Neuronal stem cell (in vitro differentiated cells): Measurements from ENCODE around the gene BPIFB2.

Source experiments
- DNase-seq: peaks from one replicate; pipeline ENCODE4 v3.0.0-alpha.2; 2013; ENCODE audit warnings: low spot score
- H2AFZ ChIP-seq: one replicate; pipeline ENCODE4 v1.6.1; 2013; ENCODE audit warnings: mild to moderate bottlenecking, low read length, inconsistent platforms
- H2AK5ac ChIP-seq: 2 replicates; pipeline ENCODE4 v1.6.1; 2013; ENCODE audit warnings: low read depth, mild to moderate bottlenecking, inconsistent platforms, low read length, moderate library complexity, mixed read lengths
- H2BK120ac ChIP-seq: 2 replicates; pipeline ENCODE4 v1.6.1; 2013; ENCODE audit warnings: low read depth, mild to moderate bottlenecking, inconsistent platforms, low read length, moderate library complexity, mixed read lengths
- H2BK12ac ChIP-seq: one replicate; pipeline ENCODE4 v1.6.1; 2013; ENCODE audit warnings: low read length, inconsistent platforms
- H2BK15ac ChIP-seq: 2 replicates; pipeline ENCODE4 v1.6.1; 2013; ENCODE audit warnings: mild to moderate bottlenecking, low read length, inconsistent platforms, mixed read lengths
- H2BK5ac ChIP-seq: one replicate; pipeline ENCODE4 v1.6.1; 2013; ENCODE audit warnings: inconsistent platforms, mild to moderate bottlenecking, low read length, moderate library complexity
- H3K14ac ChIP-seq: one replicate; pipeline ENCODE4 v1.6.1; 2013; ENCODE audit warnings: low read length, inconsistent platforms
- H3K18ac ChIP-seq: 2 replicates; pipeline ENCODE4 v1.6.1; 2013; ENCODE audit warnings: low read length, inconsistent platforms
- H3K23ac ChIP-seq: 2 replicates; pipeline ENCODE4 v1.6.1; 2013; ENCODE audit warnings: low read depth, mild to moderate bottlenecking, mixed read lengths, low read length, inconsistent platforms; ENCODE audit not compliant: poor library complexity
- H3K27ac ChIP-seq: replicated peaks from 3 replicates; pipeline ENCODE4 v1.5.1; 2013; ENCODE audit warnings: low read length, inconsistent platforms
- H3K27me3 ChIP-seq, 3 experiments: 2 replicates each; pipeline ENCODE4 v1.6.1; 2013; ENCODE audit warnings: low read length in 3 of 3, mild to moderate bottlenecking in 2 of 3, inconsistent platforms in 1 of 3, low read depth in 1 of 3, mixed read lengths in 1 of 3, moderate library complexity in 1 of 3; ENCODE audit not compliant: control insufficient read depth in 3 of 3, insufficient read depth in 3 of 3
- H3K36me3 ChIP-seq, 2 donors: replicated peaks in 1 of 2; 2 replicates each; pipeline ENCODE4 v1.6.1; 2013; ENCODE audit warnings: low read length in 2 of 2; ENCODE audit not compliant: control insufficient read depth in 2 of 2, insufficient read depth in 2 of 2
- H3K4ac ChIP-seq: 2 replicates; pipeline ENCODE4 v1.6.1; 2013; ENCODE audit warnings: inconsistent platforms, mild to moderate bottlenecking, low read length, moderate library complexity
- H3K4me1 ChIP-seq, 2 donors: 1 replicate in 1 of 2; 2 replicates in 1 of 2; pipeline ENCODE4 v1.6.1; 2013; ENCODE audit warnings: low read length in 2 of 2, low read depth in 1 of 2; ENCODE audit not compliant: control insufficient read depth in 2 of 2, insufficient read depth in 1 of 2
- H3K4me2 ChIP-seq: one replicate; pipeline ENCODE4 v1.6.1; 2013; ENCODE audit warnings: mild to moderate bottlenecking, low read length, inconsistent platforms; ENCODE audit not compliant: insufficient read depth, poor library complexity, severe bottlenecking
- H3K4me3 ChIP-seq, 2 donors: 2 replicates each; pipeline ENCODE4 v1.5.1; 2013; ENCODE audit warnings: low read length in 2 of 2, mild to moderate bottlenecking in 2 of 2, inconsistent platforms in 1 of 2, moderate library complexity in 1 of 2
- H3K79me1 ChIP-seq: one replicate; pipeline ENCODE4 v1.6.1; 2013; ENCODE audit warnings: low read depth, mild to moderate bottlenecking, inconsistent platforms, low read length, moderate library complexity
- H3K9ac ChIP-seq: one replicate; pipeline ENCODE4 v1.6.1; 2013; ENCODE audit warnings: mild to moderate bottlenecking, low read depth, low read length, inconsistent platforms; ENCODE audit not compliant: poor library complexity
- H3K9me3 ChIP-seq, 2 donors: replicated peaks in 1 of 2; 2 replicates each; pipeline versions ENCODE3 to v1.6.1; 2013; ENCODE audit warnings: low read length in 2 of 2, mild to moderate bottlenecking in 2 of 2, inconsistent platforms in 1 of 2, low read depth in 1 of 2, mixed read lengths in 1 of 2, moderate library complexity in 1 of 2; ENCODE audit not compliant: control insufficient read depth in 2 of 2, insufficient read depth in 1 of 2
- H4K8ac ChIP-seq: one replicate; pipeline ENCODE4 v1.6.1; 2013; ENCODE audit warnings: low read depth, mild to moderate bottlenecking, inconsistent platforms, low read length, moderate library complexity
- H4K91ac ChIP-seq: one replicate; pipeline ENCODE4 v1.6.1; 2013; ENCODE audit warnings: low read length, low read depth, mild to moderate bottlenecking, inconsistent platforms; ENCODE audit not compliant: poor library complexity
- WGBS, 2 donors: extraction: QIAGEN DNeasy Blood & Tissue Kit; methylation state at CpG; one replicate each; pipeline ENCODE4 v1.1.7; 2013; ENCODE audit warnings: missing lambda C conversion rate in 2 of 2, mixed read lengths in 1 of 2; ENCODE audit not compliant: insufficient read length in 2 of 2, insufficient replicate concordance in 1 of 2; ENCODE audit errors: extremely low coverage in 2 of 2; 5-methylcytosine and 5-hydroxymethylcytosine counted together

The BPIFB2 gene

DNA sequence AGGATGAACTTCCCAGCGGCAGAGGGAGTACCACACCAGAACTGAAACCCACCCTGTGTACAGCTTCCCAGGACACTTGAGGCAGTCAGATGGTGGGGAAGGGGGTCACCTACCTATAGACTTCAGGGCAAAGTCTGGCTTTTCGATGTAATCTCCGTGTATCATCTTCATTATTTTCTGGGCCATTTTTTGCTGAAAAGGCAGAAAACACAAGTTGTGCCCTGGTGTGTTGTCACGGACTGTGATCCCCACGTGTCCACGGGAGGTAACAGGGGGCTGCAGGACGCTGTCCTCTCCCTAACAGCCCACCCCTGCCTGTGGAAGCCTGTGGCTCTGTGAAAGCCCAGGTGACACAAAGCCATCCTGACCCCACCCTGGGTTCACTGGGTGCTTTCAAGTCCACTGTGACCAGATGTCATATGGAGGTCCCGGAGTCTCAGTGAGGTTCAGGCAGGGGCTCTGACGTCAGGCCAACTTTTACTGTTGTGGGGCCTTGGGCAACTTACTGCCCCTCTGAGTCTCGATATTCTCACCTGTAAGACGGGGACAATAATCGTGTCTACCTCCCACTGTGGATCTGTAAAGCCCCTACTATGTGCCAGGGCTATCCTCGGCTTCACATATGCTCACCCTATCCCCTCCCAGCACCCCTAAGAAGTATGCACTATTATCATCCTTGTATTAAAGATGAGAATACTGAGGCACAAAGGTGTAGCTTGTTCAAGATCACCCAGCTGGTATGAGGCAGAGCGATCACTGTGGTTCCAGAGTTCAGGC lies 17.8 kb upstream of the BPIFB2 start:
- Histone ChIP-seq H2BK15ac (no peak overlapping the region), H2BK120ac (no peak overlapping the region), H3K27ac (no peak overlapping the region), H3K9me3 (no peaks in the 10 kb centered on the region), H3K36me3 (no peaks in the 10 kb centered on the region), H3K4me3 (no peak overlapping the region), H3K14ac (no peak overlapping the region), H3K27me3 (peaks cover 0 to 7% (median 0%) of the 10 kb centered on the region in 3 experiments), H4K91ac (no peak overlapping the region), H3K9ac (no peak overlapping the region), H3K4ac (no peak overlapping the region), H2BK12ac (no peak overlapping the region), H3K4me2 (no peak overlapping the region), H3K4me1 (peaks cover 0 to 5% of the 10 kb centered on the region in 2 donors), H3K79me1 (no peaks in the 10 kb centered on the region), H3K18ac (no peak overlapping the region), H2AK5ac (peak overlapping the region; percentile 32), H3K23ac (no peak overlapping the region), H2AFZ (no peak overlapping the region), H2BK5ac (no peak overlapping the region), H4K8ac (no peak overlapping the region)
- no CpG with 5 or more reads among the region's 14 CpGs for WGBS, 2 donors
- no peak for DNase-seq

DNA sequence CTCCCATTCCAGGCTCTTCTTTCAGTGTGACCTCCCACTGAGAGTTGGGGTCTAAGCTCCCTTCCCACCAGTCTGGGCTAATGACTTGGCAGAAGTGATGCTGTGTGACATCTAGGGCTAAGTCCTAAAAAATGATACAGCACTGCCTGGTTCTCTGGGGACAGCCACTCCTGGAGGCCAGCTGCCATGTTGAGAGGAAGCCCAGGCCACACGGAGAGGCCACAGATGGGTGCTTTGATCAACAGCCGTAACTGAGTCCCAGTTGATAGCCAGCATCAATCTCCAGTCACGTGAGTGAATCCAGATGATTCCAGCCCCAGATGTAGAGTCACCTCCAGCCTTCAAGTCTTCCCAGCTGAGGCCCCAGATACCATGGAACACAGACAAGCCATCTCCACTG lies 17.1 kb upstream of the BPIFB2 start:
- no peaks in the 10 kb centered on the region for H3K36me3 ChIP-seq
- H3K18ac ChIP-seq: no peak overlapping the region
- no peak overlapping the region for H3K4me2 ChIP-seq
- H3K27ac ChIP-seq: no peak overlapping the region
- no peak overlapping the region for H2BK5ac ChIP-seq
- no peak overlapping the region for H2BK12ac ChIP-seq
- no peak overlapping the region for H3K4me3 ChIP-seq
- no peak overlapping the region for H3K9ac ChIP-seq
- H3K27me3 ChIP-seq: peaks cover 0 to 7% (median 0%) of the 10 kb centered on the region in 3 experiments
- H3K9me3 ChIP-seq: no peaks in the 10 kb centered on the region
- H4K8ac ChIP-seq: no peak overlapping the region
- no peak overlapping the region for H4K91ac ChIP-seq
- WGBS, 2 donors: no CpG with 5 or more reads among the region's 3 CpGs
- H3K4ac ChIP-seq: no peak overlapping the region
- no peak overlapping the region for H2BK120ac ChIP-seq
- H3K14ac ChIP-seq: no peak overlapping the region
- H3K23ac ChIP-seq: no peak overlapping the region
- no peak overlapping the region for H2AFZ ChIP-seq
- no peak for DNase-seq
- peaks cover 0 to 4% of the 10 kb centered on the region in 2 donors for H3K4me1 ChIP-seq
- no peak overlapping the region for H2BK15ac ChIP-seq
- no peaks in the 10 kb centered on the region for H3K79me1 ChIP-seq
- H2AK5ac ChIP-seq: no peak overlapping the region

DNA sequence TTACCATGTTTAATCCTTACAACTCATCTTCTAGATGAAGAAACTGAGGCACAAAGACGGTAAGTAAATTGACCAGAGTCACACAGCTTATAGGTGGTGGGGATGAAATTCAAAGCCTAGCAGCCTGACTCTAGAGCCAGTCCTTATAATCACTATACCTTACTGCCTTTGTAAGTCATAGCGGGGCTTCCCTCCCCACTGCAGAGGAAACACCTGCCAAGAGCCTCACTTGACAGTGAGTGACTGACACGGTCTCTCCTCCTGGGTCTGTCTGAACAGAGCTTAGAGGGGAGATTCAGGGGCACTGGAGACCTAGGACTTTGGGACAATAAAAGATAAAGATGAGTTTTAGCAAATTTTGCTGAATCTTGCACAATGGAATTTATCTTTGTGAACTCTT lies 16.1 kb upstream of the BPIFB2 start:
- Histone ChIP-seq H3K27ac (no peak overlapping the region), H2BK15ac (no peak overlapping the region), H3K36me3 (no peaks in the 10 kb centered on the region), H4K91ac (no peak overlapping the region), H3K4me2 (no peak overlapping the region), H2AFZ (no peak overlapping the region), H3K23ac (no peak overlapping the region), H2BK120ac (no peak overlapping the region), H4K8ac (no peak overlapping the region), H3K4me3 (no peak overlapping the region), H3K18ac (no peak overlapping the region), H3K4ac (no peak overlapping the region), H3K79me1 (no peaks in the 10 kb centered on the region), H3K27me3 (peaks cover 0 to 7% (median 0%) of the 10 kb centered on the region in 3 experiments), H3K9me3 (no peaks in the 10 kb centered on the region), H2AK5ac (no peak overlapping the region), H2BK12ac (no peak overlapping the region), H3K4me1 (peaks cover 0 to 1% of the 10 kb centered on the region in 2 donors), H3K9ac (no peak overlapping the region), H3K14ac (no peak overlapping the region), H2BK5ac (no peak overlapping the region)
- no peak for DNase-seq
- WGBS, 2 donors: no CpG with 5 or more reads among the region's 3 CpGs

- Histone ChIP-seq H3K4me2 (no peak overlapping the region), H3K23ac (no peak overlapping the region), H2BK12ac (no peak overlapping the region), H2BK5ac (no peak overlapping the region), H3K27ac (no peak overlapping the region), H3K4ac (no peak overlapping the region), H3K4me3 (no peak overlapping the region), H2BK120ac (no peak overlapping the region), H3K9me3 (no peaks in the 10 kb centered on the region), H3K14ac (no peak overlapping the region), H2AFZ (no peak overlapping the region), H3K27me3 (peaks cover 0 to 7% (median 0%) of the 10 kb centered on the region in 3 experiments), H3K4me1 (peaks cover 0 to 1% of the 10 kb centered on the region in 2 donors), H2BK15ac (no peak overlapping the region), H4K91ac (no peak overlapping the region), H3K79me1 (no peaks in the 10 kb centered on the region), H3K18ac (no peak overlapping the region), H3K36me3 (no peaks in the 10 kb centered on the region), H4K8ac (no peak overlapping the region), H3K9ac (no peak overlapping the region), H2AK5ac (no peak overlapping the region)
- DNase-seq: no peak
- no CpG with 5 or more reads among the region's 8 CpGs for WGBS, 2 donors
Observed at GRCh38 chr20:32991792-32992641, 15.5 kb upstream of the BPIFB2 start.
